ENCODE results near the gene TDRD7.

GRCh38 chr9:97390791-97391406 lies 21.0 kb upstream of the TDRD7 start:
- TF ChIP-seq TAF1 (IDR thresholded peaks at IDR 0.05; ENCODE audit: borderline replicate concordance, low read depth, low read length): no peak
- TF ChIP-seq POLR2A (IDR thresholded peaks at IDR 0.05; ENCODE audit: low read depth, low read length): no peak
- TF ChIP-seq POLR2AphosphoS5 (IDR thresholded peaks at IDR 0.05; ENCODE audit: low read depth, low read length): no peak
